NT2/D1 (cell line): ENCODE results near the gene GRIK2.

Experiments used
- SUZ12 ChIP-seq: IDR thresholded peaks from 2 replicates; pipeline ENCODE4 v1.6.1; 2011; ENCODE audit not compliant: insufficient read length, insufficient read depth; ENCODE audit errors: extremely low read depth
- YY1 ChIP-seq: IDR thresholded peaks from 2 replicates; pipeline ENCODE4 v1.6.1; 2011; ENCODE audit not compliant: insufficient read length, insufficient read depth
- ZNF274 ChIP-seq: IDR thresholded peaks from 2 replicates; pipeline ENCODE4 v1.6.1; 2011; ENCODE audit warnings: mild to moderate bottlenecking, low read depth, low read length

DNA sequence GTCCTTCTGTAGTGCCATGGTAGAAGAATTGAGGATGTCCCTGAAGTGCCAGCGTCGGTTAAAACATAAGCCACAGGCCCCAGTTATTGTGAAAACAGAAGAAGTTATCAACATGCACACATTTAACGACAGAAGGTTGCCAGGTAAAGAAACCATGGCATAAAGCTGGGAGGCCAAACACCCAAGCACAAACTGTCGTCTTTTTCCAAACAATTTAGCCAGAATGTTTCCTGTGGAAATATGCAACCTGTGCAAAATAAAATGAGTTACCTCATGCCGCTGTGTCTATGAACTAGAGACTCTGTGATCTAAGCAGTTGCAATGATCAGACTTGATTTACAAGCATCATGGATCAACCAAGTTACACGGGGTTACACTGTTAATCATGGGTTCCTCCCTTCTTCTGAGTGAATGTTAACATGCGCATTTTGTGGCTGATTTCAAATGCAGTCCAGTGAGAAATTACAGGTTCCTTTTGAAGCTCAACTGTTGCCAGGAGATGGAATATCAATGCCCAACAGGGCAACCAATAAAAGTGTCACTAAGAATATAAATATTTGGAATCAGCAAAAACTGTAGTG is 674.9 kb downstream of the GRIK2 start:
- no peak for TF ChIP-seq ZNF274
- no peak for TF ChIP-seq YY1
- TF ChIP-seq SUZ12 = no peak
